GM19099 (cell line): Measurements from ENCODE around the gene PBRM1.

Source experiments
- POLR2A ChIP-seq: IDR thresholded peaks from 3 replicates; pipeline ENCODE4 v1.6.1; 2011; ENCODE audit warnings: low read depth; ENCODE audit not compliant: insufficient read length; ENCODE audit errors: extremely low read depth

PBRM1 gene

DNA sequence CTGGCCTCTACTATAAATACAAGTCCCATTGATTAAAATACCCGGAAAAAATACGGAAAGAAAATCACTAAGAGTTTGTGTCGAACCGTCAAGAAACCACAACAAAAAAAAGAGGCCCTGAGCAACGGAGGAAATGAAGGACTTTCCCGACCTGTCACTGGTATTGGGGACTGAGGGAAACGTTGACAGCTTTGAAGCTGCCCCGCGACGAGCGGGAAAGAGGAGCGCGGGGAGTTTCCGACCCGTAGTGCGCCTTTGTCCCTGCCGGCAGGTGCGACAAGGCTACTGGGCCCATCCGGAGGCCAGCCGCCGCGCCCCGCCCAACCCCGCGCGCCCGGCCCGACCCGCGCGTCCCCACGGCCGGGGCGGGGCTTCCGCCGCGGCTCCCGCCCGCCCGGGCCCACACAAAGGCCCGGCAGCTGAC lies 416 bp downstream of the PBRM1 start:
- TF ChIP-seq POLR2A = no peak

DNA sequence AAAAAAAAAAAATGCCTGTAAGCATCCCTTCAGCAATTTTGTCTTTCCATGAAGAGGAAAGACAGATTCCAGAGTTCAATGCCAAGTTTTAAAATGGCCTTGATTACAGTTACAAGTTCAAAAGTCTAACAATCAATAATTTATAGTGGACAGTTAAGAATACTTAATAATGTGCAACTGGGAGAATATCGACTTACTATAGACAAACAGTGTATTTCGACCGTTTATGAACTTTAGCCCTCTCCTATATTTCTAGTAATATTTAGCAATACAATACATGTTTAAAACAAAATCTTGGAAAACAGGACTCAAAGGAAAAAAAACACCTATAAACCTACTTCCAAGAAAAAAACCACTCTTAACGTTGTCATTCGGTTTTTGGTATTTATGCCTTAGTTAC lies 1.5 kb downstream of the PBRM1 start:
- no peak for TF ChIP-seq POLR2A

DNA sequence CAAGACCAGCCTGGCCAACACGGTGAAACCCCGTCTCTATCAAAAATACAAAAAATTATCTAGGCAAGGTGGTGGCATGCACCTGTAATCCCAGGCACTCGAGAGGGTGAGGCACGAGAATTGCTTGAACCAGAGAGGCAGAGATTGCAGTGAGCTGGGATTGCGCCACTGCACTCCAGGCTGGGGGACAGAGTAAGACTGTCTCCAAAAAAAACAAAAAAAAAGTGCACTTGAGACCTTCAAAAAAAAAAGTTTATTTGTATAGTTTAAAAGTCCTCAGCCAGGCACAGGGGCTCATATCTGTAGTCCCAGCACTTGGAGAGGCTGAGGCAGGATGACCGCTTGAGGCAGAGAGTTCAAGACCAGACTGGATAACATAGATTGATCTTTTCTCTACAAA lies 2.1 kb downstream of the PBRM1 start:
- no peak for TF ChIP-seq POLR2A

DNA sequence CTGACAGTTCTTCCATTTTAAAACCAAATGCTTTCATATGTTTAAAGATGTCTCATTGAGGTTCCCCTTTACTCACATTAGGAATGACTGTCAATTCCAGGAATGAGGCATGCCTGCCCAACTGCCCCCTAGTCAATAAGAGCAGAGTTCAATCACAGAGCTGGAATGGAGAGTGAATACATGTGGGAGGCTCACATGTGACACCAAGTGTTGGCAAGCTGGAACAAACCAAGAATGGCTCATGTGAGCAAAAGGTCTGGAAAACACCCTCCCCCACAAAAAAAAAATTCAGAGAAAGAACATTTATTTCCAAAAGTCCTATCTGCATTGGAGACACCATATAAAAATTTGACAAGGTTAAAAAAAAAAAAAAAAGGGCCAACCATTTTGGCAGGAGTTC lies 3.7 kb downstream of the PBRM1 start:
- no peak for TF ChIP-seq POLR2A

DNA sequence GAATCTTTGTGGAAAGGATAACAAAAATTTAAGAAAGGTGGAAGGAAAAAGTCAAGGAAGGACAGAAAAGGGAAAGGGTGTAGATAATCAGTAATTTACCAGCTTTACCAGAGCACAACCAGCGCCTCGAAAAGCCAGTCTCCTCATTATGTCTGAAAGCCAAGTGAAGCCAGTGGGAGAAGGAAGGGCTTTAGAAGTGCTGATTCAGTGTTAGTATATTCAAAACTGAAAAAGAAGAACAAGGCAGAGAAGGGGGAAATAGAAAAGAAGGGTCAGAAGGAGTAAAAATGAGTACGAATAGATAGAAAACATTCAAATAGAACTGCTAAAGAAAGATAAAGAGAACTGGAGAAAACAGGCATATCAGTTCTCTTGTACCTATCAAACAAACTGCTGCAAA lies 4.1 kb downstream of the PBRM1 start:
- TF ChIP-seq POLR2A = no peak

DNA sequence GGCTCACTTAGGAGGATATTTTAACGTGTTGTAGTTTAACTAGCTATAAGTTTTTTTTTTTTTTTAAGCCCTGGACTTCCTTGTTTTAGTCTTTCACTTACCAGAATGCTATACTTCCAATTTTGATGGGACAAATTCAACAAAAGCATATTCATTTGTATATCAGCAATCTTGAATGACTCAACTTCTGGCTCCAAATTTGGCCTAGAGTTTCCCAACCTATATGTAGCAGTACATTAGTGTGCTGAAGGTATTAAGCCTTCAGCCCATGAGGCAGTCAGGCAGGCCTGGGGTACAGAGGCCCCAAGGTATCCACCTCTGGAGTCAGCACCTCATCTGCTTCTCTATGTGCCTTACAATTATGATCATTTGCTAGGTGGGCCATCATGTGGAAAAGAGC lies 5.9 kb downstream of the PBRM1 start:
- no peak for TF ChIP-seq POLR2A

DNA sequence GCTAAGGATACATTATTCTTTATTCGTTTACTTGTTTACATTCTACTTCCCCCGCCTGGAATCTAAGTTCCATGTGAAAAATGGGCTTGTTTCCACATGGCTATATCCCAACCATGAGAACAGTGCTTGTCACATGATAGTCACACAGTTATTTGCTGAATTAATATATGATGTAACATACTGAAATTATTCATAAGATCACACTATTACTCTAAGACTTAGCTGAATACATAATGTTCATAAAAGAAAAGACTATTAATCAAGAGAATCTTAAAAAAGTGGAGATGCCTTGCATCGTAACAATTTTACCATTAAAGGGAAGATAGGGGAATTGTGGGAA lies 6.5 kb downstream of the PBRM1 start:
- no peak for TF ChIP-seq POLR2A

DNA sequence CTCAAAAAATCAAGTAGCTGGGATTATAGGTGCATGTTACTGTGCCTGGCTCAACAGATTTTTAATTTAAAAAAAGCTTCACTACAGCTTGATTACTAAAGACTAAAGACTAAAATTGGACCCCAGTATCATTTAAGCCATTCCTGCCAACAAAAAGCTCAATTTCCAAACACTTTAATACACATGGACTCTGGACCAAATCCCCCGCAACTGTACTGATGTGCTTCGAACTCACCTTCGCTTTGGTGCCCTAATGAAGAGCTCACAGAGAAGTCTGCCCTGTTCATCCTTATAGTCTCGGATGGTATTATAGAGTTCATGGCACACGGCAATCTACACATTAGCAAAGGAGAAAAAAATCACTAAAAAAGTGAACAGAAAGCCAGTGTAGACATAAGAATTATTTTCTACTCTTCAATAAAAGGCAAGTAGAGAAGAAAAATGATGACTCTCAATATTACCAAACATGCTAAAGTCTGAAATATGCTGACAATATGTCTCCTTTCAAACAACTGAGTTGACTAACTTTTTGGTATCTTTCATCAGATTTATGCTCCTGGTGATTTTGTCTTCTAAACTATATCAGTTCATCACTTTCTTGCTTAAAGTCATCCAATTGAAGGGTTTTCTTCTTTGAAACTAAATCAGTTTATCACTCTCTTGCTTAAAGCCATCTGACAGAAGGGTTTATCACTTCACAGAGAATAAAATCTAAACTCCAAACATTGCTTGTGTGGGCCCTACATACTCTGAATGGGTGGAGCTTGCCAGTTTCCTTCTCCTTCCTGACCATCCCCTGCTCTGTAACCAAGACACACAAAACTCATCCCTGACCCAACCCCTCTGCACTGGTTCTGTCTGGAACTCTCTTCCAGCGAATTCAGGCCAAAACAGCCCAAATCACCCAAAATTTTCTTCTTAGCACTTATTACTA lies 7.2 kb downstream of the PBRM1 start:
- TF ChIP-seq POLR2A = no peak

DNA sequence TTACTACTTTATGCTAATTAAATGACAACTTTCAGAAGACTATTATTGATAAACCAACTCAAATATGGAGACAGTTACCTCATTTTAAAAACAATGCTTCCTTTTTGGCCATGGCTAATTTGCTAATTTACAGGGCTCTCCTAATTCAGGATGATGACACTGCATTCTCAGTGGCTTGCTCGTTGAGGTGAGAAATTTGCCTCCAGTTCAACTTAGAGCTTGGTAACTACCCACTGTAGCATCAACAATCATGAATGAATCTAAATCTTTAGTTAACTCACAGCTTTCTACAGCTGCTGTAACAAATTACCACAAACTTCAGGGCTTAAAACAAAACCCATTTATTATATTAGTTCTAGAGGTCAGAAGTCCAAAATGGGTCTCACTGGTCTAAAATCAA lies 14.0 kb downstream of the PBRM1 start:
- TF ChIP-seq POLR2A = no peak

DNA sequence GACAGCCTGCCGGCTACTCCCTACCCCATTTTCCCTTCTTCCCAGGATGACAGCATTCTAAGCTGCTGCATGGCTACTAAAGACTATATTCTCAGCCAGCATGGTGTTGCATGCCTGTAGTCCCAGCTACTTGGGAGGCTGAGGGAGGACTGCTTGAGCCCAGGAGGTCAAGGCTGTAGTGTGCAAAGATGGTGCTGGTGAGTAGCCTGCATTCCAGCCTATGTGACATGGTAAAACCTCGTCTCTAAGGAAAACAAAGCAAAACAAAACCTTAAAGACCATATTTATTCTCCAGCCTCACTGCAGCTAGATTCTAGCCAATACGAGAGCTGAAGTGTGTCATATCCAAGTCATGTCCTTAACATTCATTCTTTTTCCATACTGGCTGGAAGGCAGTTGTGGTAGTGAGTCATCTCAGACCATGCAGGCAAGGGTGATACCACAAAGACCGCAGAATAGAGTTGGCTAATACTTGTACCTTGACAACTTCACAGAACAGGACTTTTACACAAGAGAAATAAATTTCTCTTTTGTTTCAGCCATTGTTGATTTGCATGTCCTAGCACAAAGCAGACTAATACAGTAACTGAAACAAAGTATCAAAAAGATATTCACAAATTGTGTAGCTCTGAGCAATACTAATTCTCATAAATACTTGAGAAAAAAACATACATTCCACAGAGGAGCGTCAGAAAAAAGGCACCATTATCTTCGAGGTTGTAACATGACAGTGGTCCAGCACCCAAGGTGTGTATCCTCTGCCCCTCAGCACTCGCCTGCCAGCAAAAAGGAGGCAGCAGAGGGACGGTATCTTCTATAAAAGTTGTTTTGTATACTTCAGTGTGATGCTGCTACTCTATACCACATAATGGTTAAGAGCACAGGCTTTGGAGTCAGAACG lies 14.8 kb downstream of the PBRM1 start:
- TF ChIP-seq POLR2A = no peak

DNA sequence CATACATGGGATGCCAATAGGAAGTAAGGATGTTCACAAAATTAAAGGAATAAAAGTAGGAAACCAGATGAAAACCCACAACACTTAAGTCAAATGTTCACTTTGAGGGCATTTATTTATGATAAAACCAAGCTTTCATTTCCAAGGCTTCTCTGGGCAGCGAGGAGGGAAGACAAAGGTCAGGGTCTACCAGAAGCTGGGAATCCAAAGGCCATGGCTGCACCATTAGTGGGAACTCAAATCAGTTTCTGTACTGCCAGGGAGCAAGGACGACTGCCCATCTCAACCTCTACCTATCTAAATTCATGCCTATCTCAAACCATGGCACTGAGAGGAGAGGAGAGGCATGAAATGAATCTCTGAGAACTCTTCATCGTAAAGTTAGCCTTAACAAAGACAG lies 22.6 kb downstream of the PBRM1 start:
- no peak for TF ChIP-seq POLR2A

DNA sequence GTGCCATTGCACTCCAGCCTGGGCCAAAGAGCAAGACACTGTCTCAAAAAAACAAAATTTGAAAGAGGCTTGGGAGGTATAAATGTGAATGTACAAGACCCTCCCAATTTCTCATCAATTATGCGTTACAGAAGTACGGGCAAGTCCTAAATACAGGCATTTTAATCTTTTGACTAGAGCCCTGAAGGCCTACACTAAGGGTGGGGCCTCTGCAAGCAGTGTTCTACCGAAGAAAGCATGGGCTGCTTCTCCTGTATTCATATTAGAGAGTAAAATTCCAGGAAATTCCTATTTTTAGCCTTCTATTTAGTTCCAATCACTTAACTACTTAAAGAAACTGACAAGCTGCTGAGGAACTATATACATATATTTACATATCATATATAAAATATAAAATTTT lies 25.7 kb downstream of the PBRM1 start:
- no peak for TF ChIP-seq POLR2A

DNA sequence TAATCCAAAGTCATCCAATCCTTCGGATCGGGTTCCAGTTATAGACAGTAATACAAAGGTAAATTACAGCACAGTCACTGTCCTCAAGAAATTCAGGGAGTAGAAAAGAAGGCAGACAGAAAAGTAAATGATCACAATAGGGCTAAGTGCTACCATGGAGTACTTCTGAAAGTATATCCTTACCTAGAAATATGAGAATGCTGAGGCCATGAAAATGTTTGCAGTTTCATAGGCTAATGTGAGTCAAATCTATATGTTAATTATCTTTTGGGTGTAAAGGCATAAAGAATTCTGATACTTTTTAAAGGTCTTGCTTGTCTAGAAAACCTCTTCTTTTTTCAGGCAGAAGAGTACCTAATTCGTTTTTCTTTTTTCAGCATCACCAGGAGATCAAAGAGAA lies 29.8 kb downstream of the PBRM1 start:
- TF ChIP-seq POLR2A = no peak

DNA sequence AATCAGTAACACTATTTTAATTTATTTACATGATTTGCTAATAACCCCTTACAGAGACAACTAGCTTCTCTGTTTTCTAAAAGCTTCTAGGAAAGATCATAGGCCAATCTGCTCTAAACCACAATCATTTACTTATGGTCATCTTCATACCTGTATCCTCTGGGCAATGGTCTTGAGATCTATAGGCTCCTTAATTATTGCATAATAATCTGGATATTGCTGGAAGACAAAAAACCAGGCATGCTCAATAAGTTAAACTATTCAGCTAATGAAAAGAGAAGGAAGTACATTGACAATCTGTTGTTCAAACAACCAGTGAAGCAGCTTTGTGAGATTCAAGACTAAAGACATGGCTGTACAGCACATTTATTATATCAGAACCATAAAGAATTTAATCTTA lies 34.1 kb downstream of the PBRM1 start:
- TF ChIP-seq POLR2A = no peak

DNA sequence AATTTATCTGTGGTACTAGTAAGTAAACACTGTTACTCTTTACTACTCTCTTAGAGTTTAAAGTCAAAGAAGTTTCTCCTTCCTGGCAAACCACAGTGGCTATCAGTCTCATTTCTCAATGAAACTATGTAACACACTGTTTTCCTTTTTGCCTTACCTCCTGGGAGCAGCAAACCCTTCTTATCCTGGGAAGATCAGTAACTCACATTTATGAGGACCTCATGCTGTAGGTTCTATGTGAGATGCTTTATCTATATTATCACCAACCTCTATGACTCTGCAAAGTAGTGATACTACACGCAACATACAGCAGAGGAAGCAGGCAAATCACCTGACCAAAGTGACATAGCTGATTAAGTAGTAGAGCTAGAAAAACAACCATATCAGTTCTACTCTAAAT lies 35.3 kb downstream of the PBRM1 start:
- no peak for TF ChIP-seq POLR2A
